Hepatocyte (in vitro differentiated cells): ENCODE data around the gene SOWAHA. TPM values are rescaled to one million over a fixed set of nuclear protein-coding genes. Genes with fewer than 3 reads are reported as not detected.
A peak's percentile ranks its signal among the peaks of the same experiment; 100 is the strongest.
"Not testable (repeated sequence)": the region's sequence is repeated elsewhere in the genome, so short reads cannot be mapped to it uniquely, and the experiment has no call there.

Experiments
- DNase-seq: peaks from one replicate; pipeline ENCODE4 v3.0.0-alpha.2; 2016; ENCODE audit warnings: low spot score
- H2AFZ ChIP-seq: fragments of 200-600 bp; sonication (generic); 2 replicates; pipeline ENCODE4 v1.6.0; 2016; ENCODE audit warnings: antibody characterized with exemption, mild to moderate bottlenecking
- H3K27ac ChIP-seq: fragments of 200-600 bp; sonication (generic); 2 replicates; pipeline ENCODE4 v1.5.1; 2016; ENCODE audit warnings: mild to moderate bottlenecking
- H3K27me3 ChIP-seq: fragments of 200-600 bp; sonication (generic); 2 replicates; pipeline ENCODE4 v1.6.1; 2016
- H3K36me3 ChIP-seq: fragments of 200-600 bp; sonication (generic); replicated peaks from 2 replicates; pipeline ENCODE4 v1.5.1; 2016; ENCODE audit warnings: low read depth; ENCODE audit not compliant: insufficient read depth
- H3K4me1 ChIP-seq: fragments of 200-600 bp; sonication (generic); 2 replicates; pipeline ENCODE4 v1.5.1; 2016; ENCODE audit warnings: mild to moderate bottlenecking, moderate library complexity; ENCODE audit not compliant: insufficient read depth
- H3K4me2 ChIP-seq: fragments of 200-600 bp; sonication (generic); 2 replicates; pipeline ENCODE4 v1.6.0; 2016
- H3K4me3 ChIP-seq: fragments of 200-600 bp; sonication (generic); 2 replicates; pipeline ENCODE4 v1.5.1; 2016; ENCODE audit warnings: mild to moderate bottlenecking
- H3K79me2 ChIP-seq: fragments of 200-600 bp; sonication (generic); 2 replicates; pipeline ENCODE4 v1.6.0; 2017; ENCODE audit warnings: mild to moderate bottlenecking
- H3K9me2 ChIP-seq: fragments of 200-600 bp; sonication (generic); replicated peaks from 2 replicates; pipeline ENCODE4 v1.6.0; 2017; ENCODE audit warnings: mild to moderate bottlenecking; ENCODE audit not compliant: insufficient read depth
- H3K9me3 ChIP-seq: fragments of 200-600 bp; sonication (generic); 2 replicates; pipeline ENCODE4 v1.5.1; 2016; ENCODE audit warnings: low read depth, mild to moderate bottlenecking
- H4K20me1 ChIP-seq: fragments of 200-600 bp; sonication (generic); 2 replicates; pipeline ENCODE4 v1.6.0; 2016; ENCODE audit warnings: mild to moderate bottlenecking; ENCODE audit not compliant: insufficient read depth, poor library complexity, severe bottlenecking
- EZH2 ChIP-seq: fragments of 200-600 bp; sonication (generic); IDR thresholded peaks from 2 replicates; pipeline ENCODE4 v1.6.1; 2016; ENCODE audit warnings: antibody characterized with exemption, mild to moderate bottlenecking, borderline replicate concordance
- EZH2phosphoT487 ChIP-seq: fragments of 200-600 bp; sonication (generic); IDR thresholded peaks from one replicate; pipeline ENCODE4 v1.6.1; 2018; ENCODE audit warnings: antibody characterized with exemption, mild to moderate bottlenecking, low read depth, moderate library complexity; ENCODE audit not compliant: unreplicated experiment, severe bottlenecking
- WGBS: methylation state at CpG from one replicate; pipeline ENCODE4 v1.1.6; 2016; ENCODE audit warnings: low lambda C conversion rate; ENCODE audit errors: missing lambda C conversion rate; 5-methylcytosine and 5-hydroxymethylcytosine counted together
- polyA plus RNA-seq: library from polyadenylated mRNA; unstranded; fragments of >200 nt; fragmentation: Nextera tagmentation; extraction: Ambion mirVana; gene quantifications from 2 replicates; pipeline ENCODE4 v1.2.1, GENCODE V29; 2016
- total RNA-seq: library from RNA; depleted of rRNA; stranded (reverse); fragments of >200 nt; gene quantifications from 2 replicates; pipeline ENCODE4 v1.2.3, GENCODE V29; 2014
- TF ChIP-seq, protein P1 (sequence below): fragments of 200-600 bp; sonication (generic); IDR thresholded peaks from 2 replicates; pipeline ENCODE4 v1.5.1; 2016; ENCODE audit warnings: antibody characterized with exemption, mild to moderate bottlenecking; ENCODE audit not compliant: poor library complexity

Gene SOWAHA
- total and polyA plus RNA-seq, 2 experiments from 2014 or later: 6.8 to 11.4 TPM

DNA sequence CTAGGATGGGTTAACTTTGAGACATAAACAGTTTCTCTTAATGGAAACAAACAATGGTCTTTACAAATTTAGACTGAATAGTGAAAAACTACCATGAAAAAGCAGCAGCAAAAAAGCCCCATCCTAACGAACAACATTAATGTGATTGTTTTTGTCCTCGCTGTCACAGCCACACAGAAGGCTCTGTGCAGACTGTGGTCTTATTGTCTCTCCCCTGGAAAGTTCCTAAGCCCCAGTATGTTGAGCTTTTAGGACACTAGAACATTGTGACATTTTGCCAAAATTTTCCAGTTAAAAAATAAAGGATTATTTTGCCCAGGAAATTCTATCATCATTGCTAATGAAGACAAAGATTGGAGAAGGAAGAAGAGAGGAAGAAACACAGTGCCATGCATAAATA, 12.6 kb upstream of the SOWAHA start:
- no peak overlapping the region for H3K27ac ChIP-seq
- H3K27me3 ChIP-seq: no peaks in the 10 kb centered on the region
- 84% methylated on average over 2 of the region's 2 CpGs for WGBS
- no peaks in the 10 kb centered on the region for H3K9me2 ChIP-seq
- TF ChIP-seq EZH2 (no peak), EZH2phosphoT487 (no peak)
- TF ChIP-seq, protein P1, sequence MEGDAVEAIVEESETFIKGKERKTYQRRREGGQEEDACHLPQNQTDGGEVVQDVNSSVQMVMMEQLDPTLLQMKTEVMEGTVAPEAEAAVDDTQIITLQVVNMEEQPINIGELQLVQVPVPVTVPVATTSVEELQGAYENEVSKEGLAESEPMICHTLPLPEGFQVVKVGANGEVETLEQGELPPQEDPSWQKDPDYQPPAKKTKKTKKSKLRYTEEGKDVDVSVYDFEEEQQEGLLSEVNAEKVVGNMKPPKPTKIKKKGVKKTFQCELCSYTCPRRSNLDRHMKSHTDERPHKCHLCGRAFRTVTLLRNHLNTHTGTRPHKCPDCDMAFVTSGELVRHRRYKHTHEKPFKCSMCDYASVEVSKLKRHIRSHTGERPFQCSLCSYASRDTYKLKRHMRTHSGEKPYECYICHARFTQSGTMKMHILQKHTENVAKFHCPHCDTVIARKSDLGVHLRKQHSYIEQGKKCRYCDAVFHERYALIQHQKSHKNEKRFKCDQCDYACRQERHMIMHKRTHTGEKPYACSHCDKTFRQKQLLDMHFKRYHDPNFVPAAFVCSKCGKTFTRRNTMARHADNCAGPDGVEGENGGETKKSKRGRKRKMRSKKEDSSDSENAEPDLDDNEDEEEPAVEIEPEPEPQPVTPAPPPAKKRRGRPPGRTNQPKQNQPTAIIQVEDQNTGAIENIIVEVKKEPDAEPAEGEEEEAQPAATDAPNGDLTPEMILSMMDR: no peak
- H3K79me2 ChIP-seq: no peaks in the 10 kb centered on the region
- H3K4me3 ChIP-seq: no peak overlapping the region
- no peaks in the 10 kb centered on the region for H3K9me3 ChIP-seq
- H4K20me1 ChIP-seq: no peaks in the 10 kb centered on the region
- H2AFZ ChIP-seq: peak overlapping the region; percentile 3
- no peaks in the 10 kb centered on the region for H3K4me1 ChIP-seq
- H3K36me3 ChIP-seq: no peaks in the 10 kb centered on the region
- H3K4me2 ChIP-seq: no peak overlapping the region
- no peak for DNase-seq

DNA sequence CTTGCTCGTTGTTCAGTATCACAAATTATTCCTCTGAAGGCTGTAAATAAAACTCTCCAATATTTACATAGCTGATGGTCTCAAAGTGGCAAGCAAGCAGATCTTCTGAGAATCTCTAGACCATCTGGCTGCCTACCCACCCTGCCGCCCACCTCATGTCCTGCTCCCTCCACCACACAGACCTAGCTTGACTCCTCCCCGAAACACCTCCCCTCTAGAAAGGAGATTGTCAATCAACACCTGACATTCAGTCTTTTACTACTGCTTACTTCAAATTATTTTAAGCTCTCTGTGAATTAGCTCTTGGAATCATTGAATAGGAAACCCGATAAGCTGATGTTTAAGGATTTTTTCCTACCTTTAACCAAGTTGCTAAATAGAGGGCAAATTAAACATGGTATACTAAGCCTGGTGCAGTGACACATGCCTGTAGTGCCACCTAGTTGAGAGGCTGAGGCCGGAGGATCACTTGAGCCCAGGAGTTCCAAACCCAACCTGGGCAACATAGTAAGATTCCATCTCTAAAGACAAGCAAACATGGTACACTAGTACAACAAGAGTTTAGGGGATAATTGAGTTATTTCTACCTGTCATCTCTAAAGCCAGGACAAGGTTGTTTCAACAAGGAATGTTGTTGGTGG, 10.9 kb upstream of the SOWAHA start:
- 90% methylated on average over 5 of the region's 5 CpGs for WGBS
- no peak overlapping the region for H2AFZ ChIP-seq
- H3K4me3 ChIP-seq: no peak overlapping the region
- no peak for DNase-seq
- H3K36me3 ChIP-seq: no peaks in the 10 kb centered on the region
- H3K79me2 ChIP-seq: no peaks in the 10 kb centered on the region
- no peak overlapping the region for H3K4me2 ChIP-seq
- H3K27ac ChIP-seq: no peak overlapping the region
- no peaks in the 10 kb centered on the region for H3K9me2 ChIP-seq
- no peaks in the 10 kb centered on the region for H3K27me3 ChIP-seq
- no peaks in the 10 kb centered on the region for H4K20me1 ChIP-seq
- peaks cover 8% of the 10 kb centered on the region for H3K4me1 ChIP-seq
- TF ChIP-seq EZH2: no peak
- TF ChIP-seq, protein P1: no peak
- TF ChIP-seq EZH2phosphoT487: no peak
- H3K9me3 ChIP-seq: no peaks in the 10 kb centered on the region

DNA sequence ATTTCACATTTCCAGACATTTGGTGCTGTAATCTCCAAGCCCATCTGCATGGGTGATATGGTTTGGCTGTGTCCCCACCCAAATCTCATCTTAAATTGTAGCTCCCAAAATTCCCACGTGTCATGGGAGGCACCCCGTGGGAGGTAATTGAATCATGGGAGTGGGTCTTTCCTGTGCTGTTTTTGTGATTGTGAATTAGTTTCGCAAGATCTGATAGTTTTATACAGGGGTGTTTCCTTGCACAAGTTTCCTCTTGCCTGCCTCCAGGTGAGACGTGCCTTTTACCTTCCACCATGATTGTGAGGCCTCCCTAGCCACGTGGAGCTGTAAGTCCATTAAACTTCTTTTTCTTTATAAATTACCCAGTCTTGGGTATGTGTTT, 10.4 kb upstream of the SOWAHA start:
- not testable (repeated sequence) for H3K9me3 ChIP-seq, H2AFZ ChIP-seq, H3K4me2 ChIP-seq, H4K20me1 ChIP-seq, H3K79me2 ChIP-seq, H3K9me2 ChIP-seq, H3K27me3 ChIP-seq, H3K4me3 ChIP-seq, DNase-seq, H3K27ac ChIP-seq, H3K36me3 ChIP-seq
- peaks cover 11% of the 10 kb centered on the region for H3K4me1 ChIP-seq
- WGBS: 72% methylated on average over 5 of the region's 5 CpGs

DNA sequence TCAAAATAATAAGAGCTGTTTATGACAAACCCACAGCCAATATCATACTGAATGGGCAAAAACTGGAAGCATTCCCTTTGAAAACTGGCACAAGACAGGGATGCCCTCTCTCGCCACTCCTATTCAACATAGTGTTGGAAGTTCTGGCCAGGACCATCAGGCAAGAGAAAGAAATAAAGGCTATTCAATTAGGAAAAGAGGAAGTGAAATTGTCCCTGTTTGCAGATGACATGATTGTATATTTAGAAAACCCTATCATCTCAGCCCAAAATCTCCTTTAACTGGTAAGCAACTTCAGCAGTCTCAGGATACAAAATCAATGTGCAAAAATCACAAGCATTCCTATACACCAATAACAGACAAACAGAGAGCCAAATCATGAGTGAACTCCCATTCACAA, 8.9 kb upstream of the SOWAHA start:
- H4K20me1 ChIP-seq, H3K4me3 ChIP-seq, H3K9me2 ChIP-seq, H3K27ac ChIP-seq, H2AFZ ChIP-seq, H3K4me2 ChIP-seq, H3K79me2 ChIP-seq, DNase-seq, H3K36me3 ChIP-seq, H3K9me3 ChIP-seq, H3K27me3 ChIP-seq: not testable (repeated sequence)
- peaks cover 25% of the 10 kb centered on the region for H3K4me1 ChIP-seq
- 100% methylated on average over 1 of the region's 1 CpG for WGBS

DNA sequence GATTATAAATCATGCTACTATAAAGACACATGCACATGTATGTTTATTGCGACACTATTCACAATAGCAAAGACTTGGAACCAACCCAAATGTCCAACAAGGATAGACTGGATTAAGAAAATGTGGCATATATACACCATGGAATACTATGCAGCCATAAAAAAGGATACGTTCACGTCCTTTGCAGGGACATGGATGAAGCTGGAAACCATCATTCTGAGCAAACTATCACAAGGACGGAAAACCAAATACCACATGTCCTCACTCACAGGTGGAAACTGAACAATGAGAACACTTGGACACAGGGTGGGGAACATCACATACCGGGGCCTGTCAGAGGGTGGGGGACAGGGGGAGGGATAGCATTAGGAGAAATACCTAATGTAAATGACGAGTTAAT, 7.2 kb upstream of the SOWAHA start:
- H3K9me3 ChIP-seq, H3K9me2 ChIP-seq, H2AFZ ChIP-seq, H4K20me1 ChIP-seq, H3K79me2 ChIP-seq, H3K36me3 ChIP-seq, H3K27me3 ChIP-seq, H3K4me3 ChIP-seq, DNase-seq, H3K27ac ChIP-seq: not testable (repeated sequence)
- H3K4me2 ChIP-seq: peak overlapping the region; percentile 23
- H3K4me1 ChIP-seq: peaks cover 34% of the 10 kb centered on the region
- WGBS: 93% methylated on average over 6 of the region's 6 CpGs

DNA sequence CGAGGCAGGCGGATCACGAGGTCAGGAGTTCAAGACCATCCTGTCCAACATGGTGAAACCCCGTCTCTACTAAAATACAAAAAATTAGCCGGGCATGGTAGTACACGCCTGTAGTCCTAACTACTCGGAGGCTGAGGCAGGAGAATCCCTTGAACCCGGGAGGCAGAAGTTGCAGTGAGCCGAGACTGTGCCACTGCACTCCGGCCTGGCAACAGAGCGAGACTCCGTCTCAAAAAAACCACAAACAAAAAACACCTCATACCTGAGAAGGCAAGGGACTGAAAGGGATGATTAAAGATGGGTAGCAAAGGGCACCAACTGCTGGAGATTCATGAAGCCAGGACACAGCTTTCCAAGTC, 6.3 kb upstream of the SOWAHA start:
- peak overlapping the region; percentile 19 for H2AFZ ChIP-seq
- H3K27me3 ChIP-seq, H3K79me2 ChIP-seq, H3K9me2 ChIP-seq, DNase-seq, H3K4me3 ChIP-seq, H3K36me3 ChIP-seq, H3K9me3 ChIP-seq, H4K20me1 ChIP-seq: not testable (repeated sequence)
- peak overlapping the region; percentile 67 for H3K4me2 ChIP-seq
- 92% methylated on average over 12 of the region's 12 CpGs for WGBS
- peaks cover 34% of the 10 kb centered on the region for H3K4me1 ChIP-seq
- peak overlapping the region; percentile 74 for H3K27ac ChIP-seq
